GM21825 (cell line): ENCODE data around the gene XRCC3.
"Not testable (repeated sequence)": the region's sequence is repeated elsewhere in the genome, so short reads cannot be mapped to it uniquely, and the experiment has no call there.

Experiments used
- ATAC-seq: cut with Tn5 transposase; IDR thresholded peaks from one replicate; pipeline ENCODE4 v1.9.1; 2021; ENCODE audit warnings: mild to moderate bottlenecking, moderate library complexity; ENCODE audit not compliant: unreplicated experiment

The XRCC3 gene

DNA sequence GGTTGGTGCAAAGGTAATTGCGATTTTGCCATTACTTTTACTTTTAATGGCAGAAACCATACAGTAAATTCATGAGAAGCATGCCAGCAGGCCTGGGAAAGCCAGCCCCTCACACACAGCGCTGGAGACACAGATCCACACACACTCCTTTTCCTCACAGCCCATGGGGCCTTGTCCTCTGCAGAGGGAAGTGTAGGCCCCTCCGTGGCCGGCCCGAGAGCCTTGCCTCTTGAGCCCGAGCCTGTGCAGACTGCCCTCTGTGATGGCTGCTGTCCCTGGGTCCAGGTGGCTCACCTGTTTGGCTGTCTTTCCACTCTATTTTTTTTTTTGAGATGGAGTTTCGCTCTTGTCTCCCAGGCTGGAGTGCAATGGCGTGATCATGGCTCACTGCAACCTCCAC lies 39.3 kb downstream of the XRCC3 start:
- ATAC-seq, result no peak

DNA sequence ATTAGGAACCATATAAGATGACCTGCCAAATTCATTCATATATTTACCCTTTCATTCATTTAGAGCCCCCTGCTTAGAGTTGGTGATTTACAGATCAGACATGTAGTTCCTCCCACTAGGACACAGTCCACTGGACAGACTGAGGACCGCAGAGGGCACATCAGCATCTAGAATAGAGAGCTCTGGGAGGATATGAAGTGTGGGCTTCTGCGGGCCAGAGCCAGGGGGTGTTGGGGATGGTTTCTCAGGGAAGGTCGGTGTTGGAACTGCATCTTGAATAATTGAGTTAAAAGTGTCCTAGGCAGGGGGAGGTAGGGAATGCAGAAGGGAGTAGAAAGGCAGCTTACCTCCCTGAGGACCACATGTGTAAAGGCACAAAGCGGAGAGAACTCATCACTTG lies 43.3 kb downstream of the XRCC3 start:
- no peak for ATAC-seq

DNA sequence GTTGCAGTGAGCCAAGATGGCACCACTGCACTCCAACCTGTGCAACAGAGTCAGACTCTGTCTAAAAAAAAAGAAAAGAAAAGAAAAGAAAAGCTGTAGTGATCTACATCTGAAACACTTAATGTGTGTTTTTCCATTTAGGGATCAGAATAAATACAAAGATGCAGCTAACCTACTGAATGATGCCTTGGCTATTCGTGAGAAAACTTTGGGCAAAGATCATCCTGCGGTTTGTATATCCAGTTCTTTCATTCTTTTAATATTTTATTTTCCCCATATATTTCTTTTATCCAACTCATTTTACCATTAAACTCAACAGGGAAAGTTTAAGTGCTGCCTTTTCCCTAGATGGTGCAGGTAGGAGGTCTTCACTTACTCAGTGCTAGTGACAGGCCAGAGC lies 45.9 kb downstream of the XRCC3 start:
- no peak for ATAC-seq

DNA sequence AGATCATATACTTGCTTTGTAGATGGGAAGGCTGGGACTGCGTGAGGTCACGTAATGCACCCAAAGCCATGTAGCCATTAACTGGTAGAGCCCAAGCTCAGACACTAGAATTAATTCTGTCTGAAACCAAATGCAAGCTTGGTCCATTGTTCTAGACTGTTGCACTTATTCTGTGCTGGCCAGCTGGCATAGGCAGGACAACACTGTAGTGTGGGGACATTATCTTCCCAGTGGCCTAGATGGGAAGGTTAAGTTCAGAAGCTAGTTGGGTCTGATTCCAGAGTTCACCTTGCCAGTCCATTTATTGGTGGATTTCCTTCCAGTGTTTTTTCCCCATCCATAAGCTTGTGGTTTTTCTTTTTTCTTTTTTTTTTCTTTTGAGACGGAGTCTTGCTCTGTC lies 47.1 kb downstream of the XRCC3 start:
- no peak for ATAC-seq

DNA sequence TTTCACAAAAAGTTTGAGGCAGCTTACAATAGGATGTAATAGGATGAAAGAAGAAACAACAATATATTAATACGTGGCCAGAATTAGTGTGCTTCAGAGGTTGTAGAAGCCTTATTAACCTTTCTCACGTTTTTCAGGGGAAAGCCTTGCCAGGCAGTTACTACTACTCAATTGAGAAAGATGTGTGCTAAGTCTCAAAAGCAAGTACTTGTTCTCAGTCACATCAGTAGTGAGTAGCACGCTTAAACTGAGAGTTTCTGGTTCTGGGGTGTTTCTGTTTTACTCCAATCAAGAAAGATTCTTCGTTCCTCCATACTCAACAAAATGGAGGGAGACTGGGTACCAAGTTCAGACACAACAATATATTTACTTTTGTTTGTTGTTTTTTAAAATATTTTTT lies 47.6 kb downstream of the XRCC3 start:
- ATAC-seq, result no peak

DNA sequence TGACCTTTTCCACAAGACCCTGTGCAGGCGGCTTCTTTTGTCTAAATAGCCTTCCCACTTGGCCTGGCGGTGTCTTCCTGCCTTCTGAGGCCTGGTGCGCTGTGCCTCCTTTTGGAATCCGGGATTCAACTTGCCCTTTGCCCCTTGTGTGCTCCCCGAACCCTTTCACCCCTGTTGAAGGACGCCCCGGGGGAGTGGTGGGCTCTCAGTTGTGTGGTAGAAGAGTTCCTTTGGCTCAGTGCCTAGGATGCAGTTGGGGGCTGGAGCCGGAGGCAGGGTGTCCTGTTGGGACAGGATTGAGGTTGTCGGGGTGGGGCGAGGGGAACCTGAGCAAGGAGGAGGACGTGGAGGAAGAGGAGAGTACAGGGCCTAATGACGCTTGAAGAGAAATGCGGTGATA lies 51.7 kb downstream of the XRCC3 start:
- ATAC-seq, result no peak

DNA sequence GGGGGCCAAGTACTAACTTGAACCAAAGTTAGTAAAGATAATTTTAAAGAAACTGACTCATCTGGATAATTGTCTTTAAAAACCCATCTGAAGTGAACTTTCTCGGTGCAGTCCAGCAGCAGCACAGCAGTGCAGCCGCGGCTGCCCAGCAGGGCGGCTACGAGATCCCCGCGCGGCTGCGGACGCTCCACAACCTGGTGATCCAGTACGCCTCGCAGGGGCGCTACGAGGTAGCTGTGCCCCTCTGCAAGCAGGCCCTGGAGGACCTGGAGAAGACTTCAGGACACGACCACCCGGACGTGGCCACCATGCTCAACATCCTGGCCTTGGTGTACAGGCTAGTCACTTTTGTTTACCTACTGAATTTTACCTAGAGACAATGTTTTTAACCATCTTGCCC lies 52.7 kb downstream of the XRCC3 start:
- ATAC-seq, result no peak

DNA sequence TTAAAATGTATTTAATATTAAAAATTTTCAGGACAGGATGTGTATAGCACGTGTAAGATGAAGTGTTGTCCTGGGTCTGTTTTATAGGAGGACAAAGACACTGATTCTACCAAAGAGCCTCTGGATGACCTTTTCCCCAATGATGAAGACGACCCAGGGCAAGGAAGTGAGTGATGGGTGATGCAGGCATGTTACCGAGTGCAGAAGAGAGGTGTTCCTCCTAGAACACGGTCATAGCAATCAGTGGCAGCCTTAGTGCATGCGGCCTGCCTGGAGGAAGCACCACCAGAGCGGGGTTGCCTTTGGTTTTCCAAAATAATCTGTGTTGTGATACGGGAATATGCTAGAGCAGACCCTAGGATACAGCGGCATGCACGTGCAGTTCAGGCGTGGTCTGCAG lies 53.2 kb downstream of the XRCC3 start:
- no peak for ATAC-seq

DNA sequence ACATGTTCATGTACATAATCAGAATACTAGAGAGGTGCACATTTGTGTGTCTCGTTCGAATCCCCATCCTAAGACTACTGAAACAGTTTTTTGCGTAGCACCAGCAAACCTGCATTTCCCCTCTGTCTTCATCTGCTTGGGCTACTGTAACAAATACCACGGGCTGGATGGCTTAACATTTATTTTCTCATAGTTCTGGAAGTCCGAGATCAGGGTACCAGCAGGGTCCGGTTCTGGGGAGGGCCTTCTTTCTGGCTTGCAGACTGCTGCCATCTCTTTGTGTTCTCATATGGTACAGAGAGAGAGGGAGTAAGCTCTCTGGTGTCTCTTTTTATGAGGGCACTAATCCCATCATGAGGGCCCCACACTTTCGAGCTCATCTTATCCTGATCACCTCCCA lies 55.6 kb downstream of the XRCC3 start:
- ATAC-seq, result no peak

DNA sequence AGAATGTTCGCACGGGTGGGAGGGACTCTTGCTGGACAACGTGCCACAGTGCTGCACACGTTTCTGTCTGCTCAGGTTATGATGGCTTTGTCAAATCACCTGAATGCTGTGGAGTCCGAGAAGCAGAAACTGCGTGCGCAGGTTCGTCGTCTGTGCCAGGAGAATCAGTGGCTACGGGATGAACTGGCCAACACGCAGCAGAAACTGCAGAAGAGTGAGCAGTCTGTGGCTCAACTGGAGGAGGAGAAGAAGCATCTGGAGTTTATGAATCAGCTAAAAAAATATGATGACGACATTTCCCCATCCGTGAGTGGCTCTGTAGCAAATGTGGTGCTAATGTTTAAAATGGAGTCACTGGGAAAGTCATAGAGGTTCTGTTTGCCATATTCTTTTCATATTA lies 57.8 kb downstream of the XRCC3 start:
- no peak for ATAC-seq

DNA sequence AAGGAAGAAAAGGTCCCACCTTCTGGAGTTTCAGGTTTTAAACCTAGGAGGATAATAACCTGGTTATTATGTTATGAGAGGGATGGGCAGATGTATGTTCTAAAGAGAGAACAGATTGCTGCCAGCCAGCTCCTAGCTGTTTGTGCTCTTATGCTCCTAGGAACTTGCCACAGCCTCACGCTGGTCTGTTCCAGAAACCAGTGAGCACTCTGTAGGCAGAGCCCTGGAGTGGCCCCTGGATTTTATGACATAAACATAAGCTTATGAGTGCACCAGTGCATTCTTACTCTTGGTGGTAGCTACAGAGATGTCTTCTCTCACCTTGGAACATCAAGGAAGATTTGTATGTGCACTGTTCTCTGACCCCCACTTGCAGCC lies 58.5 kb downstream of the XRCC3 start:
- no peak for ATAC-seq

DNA sequence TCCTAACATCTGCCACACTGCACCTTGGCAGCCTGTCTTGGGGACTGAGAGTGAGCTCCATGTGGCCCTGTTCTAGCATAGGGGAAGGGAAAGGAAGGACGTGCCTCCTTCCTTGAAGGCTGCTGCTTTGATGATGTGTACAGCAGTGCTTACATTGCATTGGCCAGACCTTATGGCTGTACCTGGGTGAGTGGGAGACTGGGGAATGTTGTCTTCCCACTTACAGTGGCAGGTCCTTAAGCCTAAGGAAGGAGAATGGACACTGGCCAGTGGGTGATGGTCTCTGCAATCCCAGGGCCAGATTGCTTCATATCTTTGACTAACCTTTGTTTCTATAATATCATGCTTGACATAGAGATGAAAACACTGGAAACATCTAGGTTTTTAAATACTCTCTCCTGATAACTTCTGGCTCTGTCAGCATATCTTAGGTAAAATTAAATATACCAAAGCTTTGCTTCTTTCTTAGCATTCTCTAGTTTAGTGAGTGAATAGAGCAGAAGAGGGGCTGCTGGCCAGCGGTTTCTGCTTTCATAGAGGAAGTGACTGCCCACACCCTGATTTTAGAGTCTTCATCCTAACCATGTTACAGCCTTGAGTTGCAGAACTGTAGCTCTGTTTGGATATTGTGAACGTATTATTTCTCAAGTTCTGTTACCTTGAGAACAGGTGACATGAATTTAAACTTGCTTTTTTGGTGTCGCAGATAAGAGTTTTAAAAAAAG lies 59.1 kb downstream of the XRCC3 start:
- ATAC-seq, result no peak

DNA sequence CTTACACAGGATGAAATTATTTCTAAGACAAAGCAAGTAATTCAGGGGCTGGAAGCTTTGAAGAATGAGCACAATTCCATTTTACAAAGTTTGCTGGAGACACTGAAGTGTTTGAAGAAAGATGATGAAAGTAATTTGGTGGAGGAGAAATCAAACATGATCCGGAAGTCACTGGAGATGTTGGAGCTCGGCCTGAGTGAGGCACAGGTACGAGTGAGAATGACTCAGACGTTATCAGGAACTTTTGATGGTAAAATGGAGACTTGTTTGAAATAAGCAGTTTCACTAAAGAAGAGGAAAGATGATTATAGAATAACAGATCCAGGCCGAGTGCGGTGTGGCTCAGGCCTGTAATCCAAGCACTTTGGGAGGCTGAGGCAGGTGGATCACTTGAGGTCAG lies 60.6 kb downstream of the XRCC3 start:
- ATAC-seq, result no peak

DNA sequence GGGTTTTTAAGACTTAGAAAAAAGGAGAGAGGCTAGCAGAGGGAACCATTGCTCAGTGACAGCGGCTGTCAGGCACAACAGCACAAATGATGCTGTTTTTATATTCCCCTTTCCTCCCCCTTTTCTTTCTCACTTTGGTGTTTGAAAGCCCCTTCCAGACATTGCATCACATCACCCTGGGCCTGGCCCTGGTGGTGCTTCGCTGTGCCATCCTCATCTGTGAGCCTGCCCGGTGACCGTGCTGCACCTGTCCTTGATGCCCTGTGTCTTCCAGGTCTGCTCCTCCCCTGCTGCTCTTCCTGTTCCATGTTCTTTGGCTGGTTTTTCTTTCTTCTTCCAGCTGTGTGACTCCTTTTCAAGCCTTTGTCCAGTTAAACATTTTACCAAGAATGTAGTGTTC lies 61.4 kb downstream of the XRCC3 start:
- ATAC-seq, result no peak

DNA sequence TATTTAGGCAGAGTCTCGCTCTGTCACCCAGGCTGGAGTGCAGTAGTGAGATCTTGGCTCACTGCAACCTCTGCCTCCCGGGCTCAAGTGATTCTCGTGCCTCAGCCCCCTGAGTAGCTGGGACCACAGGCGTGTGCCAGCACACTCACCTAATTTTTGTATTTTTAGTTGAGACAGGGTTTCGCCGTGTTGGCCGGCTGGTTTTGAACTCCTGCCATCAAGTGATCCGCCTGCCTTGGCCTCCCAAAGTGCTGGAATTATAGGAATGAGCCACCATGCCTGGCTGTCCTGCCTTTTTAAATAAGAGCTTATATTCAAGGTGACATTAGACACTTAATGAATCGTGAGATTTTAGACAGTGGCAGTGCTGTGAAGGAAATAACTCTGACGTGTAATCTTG lies 61.9 kb downstream of the XRCC3 start:
- not testable (repeated sequence) for ATAC-seq

DNA sequence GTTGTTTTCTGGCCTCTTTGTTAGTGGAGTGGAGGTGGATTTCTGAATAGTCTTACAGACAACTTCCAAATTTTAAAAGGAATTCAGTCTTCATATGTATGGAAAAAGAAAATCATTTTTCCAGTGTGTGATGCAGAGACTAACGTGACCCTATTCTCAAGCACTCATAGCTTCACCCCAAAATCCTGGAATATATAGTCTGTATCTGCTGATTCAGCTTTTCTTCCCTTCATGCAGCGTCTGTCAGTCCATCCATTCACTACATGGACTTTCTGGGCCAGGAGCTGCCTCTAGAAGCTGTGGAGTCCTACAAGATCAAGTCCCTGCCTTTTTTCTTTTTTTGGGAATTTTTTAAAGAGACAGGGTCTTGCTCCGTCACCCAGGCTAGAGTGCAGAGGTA lies 62.4 kb downstream of the XRCC3 start:
- ATAC-seq, result no peak

DNA sequence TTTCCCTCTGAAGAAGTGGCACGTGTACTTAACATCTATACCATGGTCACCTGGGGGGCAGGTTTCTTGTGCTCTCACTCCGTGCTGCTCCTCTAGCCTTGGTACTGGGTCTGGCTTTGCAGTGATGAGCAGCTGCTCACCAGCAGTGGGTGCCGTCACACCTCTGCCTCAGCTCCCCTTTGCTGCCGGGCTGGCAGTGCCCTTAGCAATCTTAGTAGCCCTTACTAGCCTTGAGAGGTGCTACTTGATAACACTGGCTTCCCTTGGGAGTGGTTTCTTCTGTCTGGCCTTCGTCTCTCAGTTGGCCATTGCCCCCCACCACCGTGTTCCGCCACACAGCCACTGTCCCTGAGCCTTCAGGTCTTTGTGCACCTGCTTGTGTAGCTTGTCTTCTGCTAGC lies 63.7 kb downstream of the XRCC3 start:
- no peak for ATAC-seq

DNA sequence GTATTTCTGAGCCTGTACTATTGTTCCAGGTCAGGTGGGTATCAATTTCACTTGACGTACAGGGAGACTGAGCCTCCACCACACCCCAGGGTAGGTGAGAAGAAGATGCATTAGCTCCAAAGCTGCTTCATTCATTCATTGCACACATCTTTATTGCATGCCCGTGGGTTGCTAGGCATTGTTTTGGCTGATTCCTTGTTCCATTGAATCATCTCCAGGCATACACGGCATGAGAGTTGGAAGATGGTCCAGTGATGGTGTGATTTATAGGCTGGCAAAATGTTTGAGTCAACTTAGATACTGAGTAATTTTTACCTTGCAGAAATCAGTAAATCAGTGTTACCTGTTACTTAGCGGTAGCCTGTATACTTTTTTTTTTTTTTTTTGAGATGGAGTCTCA lies 65.0 kb downstream of the XRCC3 start:
- no peak for ATAC-seq

DNA sequence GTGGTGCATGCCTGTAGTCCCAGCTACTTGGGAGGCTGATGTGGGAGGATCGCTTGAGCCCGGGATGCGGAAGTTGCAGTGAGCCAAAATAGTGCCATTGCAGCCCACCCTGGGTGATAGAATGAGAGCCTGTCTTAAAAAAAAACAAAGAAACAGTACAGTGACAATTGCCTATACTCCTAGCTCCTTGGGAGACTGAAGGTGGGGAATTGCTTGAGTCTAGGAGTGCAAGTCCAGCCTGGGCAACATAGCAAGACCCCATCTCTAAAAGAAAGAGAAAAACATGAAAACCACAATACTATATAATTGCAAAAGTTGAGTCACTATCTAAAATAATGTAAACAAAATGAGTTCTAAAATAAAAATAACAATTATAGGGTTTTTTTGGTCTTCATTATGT lies 66.2 kb downstream of the XRCC3 start:
- no peak for ATAC-seq
